ENCODE results near the gene PNPLA2. TPM values are rescaled to one million over a fixed set of nuclear protein-coding genes. Genes with fewer than 3 reads are reported as not detected.
A peak's percentile ranks its signal among the peaks of the same experiment; 100 is the strongest.

Gene PNPLA2
- total RNA-seq, 3 donors from 2014 or later, result 103 to 266 (median 109) TPM

GRCh38 chr11:860234-861104 is 41.8 kb downstream of the PNPLA2 start:
- Histone ChIP-seq H3K4me3 (no peak overlapping the region), H3K27ac (peak overlapping the region in 1 of 2 donors; percentile 55), H3K4me1 (peaks cover 0 to 4% of the 10 kb centered on the region in 2 donors), H3K36me3 (no peaks in the 10 kb centered on the region), H3K27me3 (no peaks in the 10 kb centered on the region), H3K9me3 (no peaks in the 10 kb centered on the region)
- DNase-seq (ENCODE audit: low spot score in 2 of 2), result no peak
- intact Hi-C loops (cut with DNase I; ENCODE audit: low total_unique reads), result loop anchor here (10.0 kb wide), 1 partner anchor 124 kb away; no protein-coding TSS in a partner anchor
- TF ChIP-seq POLR2AphosphoS5 (IDR thresholded peaks at IDR 0.05) (no peak), POLR2A (IDR thresholded peaks at IDR 0.05) (no peak), CTCF (IDR thresholded peaks at IDR 0.05) (no peak)

GRCh38 chr11:861105-861479 is 42.4 kb downstream of the PNPLA2 start:
- Histone ChIP-seq H3K9me3 (no peaks in the 10 kb centered on the region), H3K4me1 (peaks cover 0 to 4% of the 10 kb centered on the region in 2 donors), H3K4me3 (no peak overlapping the region), H3K27ac (no peak overlapping the region), H3K27me3 (no peaks in the 10 kb centered on the region), H3K36me3 (no peaks in the 10 kb centered on the region)
- TF ChIP-seq POLR2AphosphoS5 (IDR thresholded peaks at IDR 0.05) (no peak), POLR2A (IDR thresholded peaks at IDR 0.05) (no peak), CTCF (IDR thresholded peaks at IDR 0.05) (no peak)
- intact Hi-C loops (cut with DNase I; ENCODE audit: low total_unique reads), result loop anchor here (10.0 kb wide), 1 partner anchor 124 kb away; no protein-coding TSS in a partner anchor
- no peak for DNase-seq (ENCODE audit: low spot score in 2 of 2)

GRCh38 chr11:862081-862661 is 43.5 kb downstream of the PNPLA2 start:
- Histone ChIP-seq H3K27me3 (no peaks in the 10 kb centered on the region), H3K9me3 (no peaks in the 10 kb centered on the region), H3K27ac (no peak overlapping the region), H3K4me1 (peaks cover 0 to 4% of the 10 kb centered on the region in 2 donors), H3K4me3 (no peak overlapping the region), H3K36me3 (no peaks in the 10 kb centered on the region)
- DNase-seq (ENCODE audit: low spot score in 2 of 2), result no peak
- TF ChIP-seq CTCF (IDR thresholded peaks at IDR 0.05) (no peak), POLR2A (IDR thresholded peaks at IDR 0.05) (no peak), POLR2AphosphoS5 (IDR thresholded peaks at IDR 0.05) (no peak)
- intact Hi-C loops (cut with DNase I; ENCODE audit: low total_unique reads), result loop anchor here (10.0 kb wide), 1 partner anchor 123 kb away; no protein-coding TSS in a partner anchor

- intact Hi-C loops (cut with DNase I; ENCODE audit: low total_unique reads), result loop anchor here (10.0 kb wide), 1 partner anchor 122 kb away; no protein-coding TSS in a partner anchor
- no peaks in the 10 kb centered on the region for H3K27me3 ChIP-seq
- no peak overlapping the region for H3K4me3 ChIP-seq
- no peaks in the 10 kb centered on the region for H3K9me3 ChIP-seq
- DNase-seq (ENCODE audit: low spot score in 2 of 2), result no peak
- peaks cover 0 to 4% of the 10 kb centered on the region in 2 donors for H3K4me1 ChIP-seq
- TF ChIP-seq CTCF (IDR thresholded peaks at IDR 0.05), result no peak
- no peak for TF ChIP-seq POLR2A (IDR thresholded peaks at IDR 0.05)
- no peak for TF ChIP-seq POLR2AphosphoS5 (IDR thresholded peaks at IDR 0.05)
- no peaks in the 10 kb centered on the region for H3K36me3 ChIP-seq
- H3K27ac ChIP-seq, result no peak overlapping the region
Observed at GRCh38 chr11:862696-863022, 43.9 kb downstream of the PNPLA2 start.
